ENCODE data around the gene HPCAL4. TPM values are rescaled to one million over a fixed set of nuclear protein-coding genes. Genes with fewer than 3 reads are reported as not detected.
A peak's percentile ranks its signal among the peaks of the same experiment; 100 is the strongest.

Gene HPCAL4
- total and polyA plus RNA-seq, 9 of the 15 experiments (the other 6 are each of a cell fraction or from before 2014, with no cell fraction given) = 0.01 to 0.04 (median 0.04) TPM; not detected in 4

- TF ChIP-seq HDAC3 (IDR thresholded peaks at IDR 0.05; ENCODE audit: borderline replicate concordance, partially characterized antibody) (peak; percentile 60), MXI1 (IDR thresholded peaks at IDR 0.05; ENCODE audit: low read depth, low read length) (peak; percentile 46; the same call in 1 of the 2 replicates), BCLAF1 (IDR thresholded peaks at IDR 0.05; ENCODE audit: borderline replicate concordance in 1 of 2, control insufficient read depth in 1 of 2, low read depth in 2 of 2, low read length in 1 of 2) (peak in 1 of 2 experiments; percentile 86; a peak in 1 of 4 replicates), NR2C1 (IDR thresholded peaks at IDR 0.05) (peak; percentile 39), NR2C1 (tag; IDR thresholded peaks at IDR 0.05) (peak; percentile 23; the same call in 1 of the 2 replicates), E4F1 (CRISPR knock-in tag; IDR thresholded peaks at IDR 0.05; ENCODE audit: borderline replicate concordance) (no peak), ZNF431 (CRISPR knock-in tag; IDR thresholded peaks at IDR 0.05) (0 out of 2 replicates have a peak, but pooled peaks have one; percentile 59), AFF1 (IDR thresholded peaks at IDR 0.05; ENCODE audit: low read depth in 1 of 2, partially characterized antibody in 2 of 2) (peak in 1 of 2 experiments; percentile 58), RCOR1 (IDR thresholded peaks at IDR 0.05; ENCODE audit: borderline replicate concordance in 1 of 2, low read depth in 2 of 2, low read length in 2 of 2) (peak; percentile 88 to 96), NCOR1 (IDR thresholded peaks at IDR 0.05) (peak; percentile 92), STAT5A (IDR thresholded peaks at IDR 0.05; ENCODE audit: borderline replicate concordance, low read length) (peak; percentile 92), NRF1 (conservative IDR thresholded peaks at IDR 0.05 in 1 of 2, IDR thresholded peaks at IDR 0.05 in 1 of 2) (peak; percentile 49 to 58; a peak in 3 of 4 replicates), SMAD4 (CRISPR knock-in tag; conservative IDR thresholded peaks at IDR 0.05) (peak; percentile 87), DEAF1 (CRISPR knock-in tag; IDR thresholded peaks at IDR 0.05) (0 out of 2 replicates have a peak, but pooled peaks have one; percentile 14)
Measured at GRCh38 chr1:39711104-39711965, 20.1 kb upstream of the HPCAL4 start (continued).
